SK-N-SH (cell line): ENCODE measurements around the gene ADIRF. TPM values are rescaled to one million over a fixed set of nuclear protein-coding genes. Genes with fewer than 3 reads are reported as not detected.
"Not testable (repeated sequence)": the region's sequence is repeated elsewhere in the genome, so short reads cannot be mapped to it uniquely, and the experiment has no call there.

Experiments
- CTCF ChIA-PET: fragments of 300-600, 350-600 bp; formaldehyde crosslinking; extraction: SDS; loops from one replicate; lab custom pipeline; 2021; lab: Yijun Ruan, JAX
- POLR2A ChIA-PET: fragments of 350-600 bp; sonication (Branson Sonifier 250); formaldehyde crosslinking; extraction: SDS; loops from one replicate; lab custom pipeline; 2020; ENCODE audit warnings: antibody characterized with exemption, inconsistent platforms; lab: Yijun Ruan, JAX
- DNase-seq: peaks from one replicate; pipeline ENCODE4 v3.0.0; 2012
- H2AFZ ChIP-seq: fragments of 200-600 bp; sonication (generic); 2 replicates; pipeline ENCODE4 v1.8.1; 2016; ENCODE audit warnings: antibody characterized with exemption, mild to moderate bottlenecking, low read depth
- H3F3A ChIP-seq: fragments of 200-600 bp; sonication (generic); replicated peaks from 2 replicates; pipeline ENCODE3; 2016; ENCODE audit warnings: antibody characterized with exemption, mild to moderate bottlenecking; ENCODE audit not compliant: insufficient read depth
- H3K27ac ChIP-seq, 2 experiments: fragments of 200-500 bp in 1 of 2; fragments of 200-600 bp in 1 of 2; sonication (Bioruptor generic) in 1 of 2; sonication (generic), shearing (Covaris generic) in 1 of 2; 2 replicates each; pipeline versions ENCODE4 v1.5.1 to v1.6.1; 2014 to 2016; ENCODE audit warnings: low read depth in 2 of 2, inconsistent platforms in 1 of 2, low read length in 1 of 2, mild to moderate bottlenecking in 1 of 2, mixed read lengths in 1 of 2
- H3K27me3 ChIP-seq: fragments of 200-600 bp; sonication (generic), shearing (Covaris generic); 2 replicates; pipeline ENCODE4 v1.6.1; 2016; ENCODE audit warnings: mixed run types; ENCODE audit not compliant: insufficient read depth
- H3K36me3 ChIP-seq, 2 experiments: fragments of 200-500 bp in 1 of 2; fragments of 200-600 bp in 1 of 2; sonication (Bioruptor generic) in 1 of 2; sonication (generic) in 1 of 2; replicated peaks in 1 of 2; 2 replicates each; pipeline versions ENCODE3 to v1.5.1; 2014 to 2016; ENCODE audit warnings: low read length in 1 of 2, mild to moderate bottlenecking in 1 of 2; ENCODE audit not compliant: insufficient read depth in 2 of 2, control insufficient read depth in 1 of 2
- H3K4me1 ChIP-seq, 2 experiments: fragments of 200-500 bp in 1 of 2; fragments of 200-600 bp in 1 of 2; sonication (Bioruptor generic) in 1 of 2; sonication (generic), shearing (Covaris generic) in 1 of 2; 2 replicates each; pipeline versions ENCODE4 v1.5.1 to v1.6.1; 2014 to 2016; ENCODE audit warnings: low read depth in 1 of 2, low read length in 1 of 2, mixed run types in 1 of 2; ENCODE audit not compliant: insufficient read depth in 2 of 2, control insufficient read depth in 1 of 2
- H3K4me2 ChIP-seq: fragments of 200-600 bp; sonication (generic), shearing (Covaris generic); 2 replicates; pipeline ENCODE4 v1.6.1; 2017; ENCODE audit warnings: mixed run types
- H3K4me3 ChIP-seq, 2 experiments: fragments of 200-500 bp in 1 of 2; fragments of 200-600 bp in 1 of 2; sonication (Bioruptor generic) in 1 of 2; sonication (generic), shearing (Covaris generic) in 1 of 2; 2 replicates each; pipeline versions ENCODE4 v1.5.1 to v1.8.1; 2014 to 2016; ENCODE audit warnings: low read depth in 2 of 2, inconsistent platforms in 1 of 2, low read length in 1 of 2, mild to moderate bottlenecking in 1 of 2, mixed read lengths in 1 of 2, moderate library complexity in 1 of 2
- H3K79me2 ChIP-seq: fragments of 200-600 bp; sonication (generic); 2 replicates; pipeline ENCODE4 v1.8.1; 2017; ENCODE audit warnings: mild to moderate bottlenecking; ENCODE audit not compliant: insufficient read depth
- H3K9ac ChIP-seq: fragments of 200-600 bp; sonication (generic); 2 replicates; pipeline ENCODE4 v1.6.1; 2017; ENCODE audit warnings: mixed run types
- H3K9me2 ChIP-seq: fragments of 200-600 bp; sonication (generic); 2 replicates; pipeline ENCODE4 v1.6.1; 2017; ENCODE audit warnings: mixed run types
- H3K9me3 ChIP-seq: fragments of 200-600 bp; sonication (generic); 2 replicates; pipeline ENCODE4 v1.6.1; 2017; ENCODE audit warnings: mixed run types, mild to moderate bottlenecking, moderate library complexity
- H4K20me1 ChIP-seq: fragments of 200-600 bp; sonication (generic); 2 replicates; pipeline ENCODE4 v1.6.1; 2017; ENCODE audit warnings: mild to moderate bottlenecking, mixed run types; ENCODE audit not compliant: insufficient read depth
- CTCF ChIP-seq: fragments of 200-600 bp; sonication (generic); IDR thresholded peaks from 2 replicates; pipeline ENCODE4 v1.6.1; 2017; ENCODE audit warnings: antibody characterized with exemption, mild to moderate bottlenecking, moderate library complexity
- ELF1 ChIP-seq: IDR thresholded peaks from 2 replicates; pipeline ENCODE4 v1.4.0; 2012
- FOXM1 ChIP-seq: IDR thresholded peaks from 2 replicates; pipeline ENCODE4 v1.4.0; 2012; ENCODE audit warnings: low read depth, mild to moderate bottlenecking
- MAX ChIP-seq: IDR thresholded peaks from 2 replicates; pipeline ENCODE4 v1.4.0; 2012; ENCODE audit warnings: low read depth
- MEF2A ChIP-seq: IDR thresholded peaks from 2 replicates; pipeline ENCODE4 v1.4.0; 2012; ENCODE audit warnings: low read depth, borderline replicate concordance
- RCOR1 ChIP-seq: fragments of 150-350 bp; IDR thresholded peaks from 2 replicates; pipeline ENCODE4 v1.6.1; 2017; ENCODE audit warnings: antibody characterized with exemption, low read length
- REST ChIP-seq: IDR thresholded peaks from 2 replicates; pipeline ENCODE4 v1.6.1; 2012; ENCODE audit warnings: mild to moderate bottlenecking, low read depth, low read length, moderate library complexity
- RFX5 ChIP-seq: IDR thresholded peaks from 2 replicates; pipeline ENCODE4 v1.6.1; 2012; ENCODE audit warnings: mild to moderate bottlenecking, improper control_type of control experiment, low read length
- TAF1 ChIP-seq: IDR thresholded peaks from 2 replicates; pipeline ENCODE4 v1.6.1; 2012; ENCODE audit warnings: low read depth, mild to moderate bottlenecking, low read length, moderate library complexity, borderline replicate concordance
- USF2 ChIP-seq: fragments of 150-350 bp; IDR thresholded peaks from 2 replicates; pipeline ENCODE4 v1.6.1; 2017; ENCODE audit warnings: antibody characterized with exemption, low read length, low read depth, borderline replicate concordance
- WGBS: methylation state at CpG from one replicate; pipeline ENCODE4 v1.1.6; 2017; ENCODE audit warnings: low lambda C conversion rate; 5-methylcytosine and 5-hydroxymethylcytosine counted together
- polyA plus RNA-seq, 3 experiments: library from polyadenylated mRNA; depleted of rRNA; stranded (reverse); fragments of >200 nt; gene quantifications; 2 replicates each; pipeline ENCODE4 v1.2.3, GENCODE V29; 2012

Gene ADIRF
- polyA plus RNA-seq, 1 of the 3 experiments (the other 2 are of a cell fraction), result not detected

- H4K20me1 ChIP-seq, result no peaks in the 10 kb centered on the region
- no peak overlapping the region for H3K4me2 ChIP-seq
- peaks cover 0 to 8% of the 10 kb centered on the region in 2 experiments; a peak in 1 of 4 replicates for H3K4me1 ChIP-seq
- H3K9ac ChIP-seq, result no peak overlapping the region
- no peaks in the 10 kb centered on the region for H3K79me2 ChIP-seq
- H3F3A ChIP-seq, result no peaks in the 10 kb centered on the region
- DNase-seq, result no peak
- H3K27ac ChIP-seq, result no peak overlapping the region
- H3K4me3 ChIP-seq, result no peak overlapping the region
- H2AFZ ChIP-seq, result no peak overlapping the region
- POLR2A ChIA-PET, result no interaction called here
- H3K36me3 ChIP-seq, result no peaks in the 10 kb centered on the region
- H3K9me3 ChIP-seq, result no peaks in the 10 kb centered on the region
- no peaks in the 10 kb centered on the region for H3K27me3 ChIP-seq
- CTCF ChIA-PET, result no interaction called here
- H3K9me2 ChIP-seq, result no peaks in the 10 kb centered on the region
- TF ChIP-seq MAX, result no peak
- no peak for TF ChIP-seq ELF1
- TF ChIP-seq RFX5, result no peak
- no peak for TF ChIP-seq REST
- TF ChIP-seq RCOR1, result no peak
- TF ChIP-seq FOXM1, result no peak
These were observed 17.0 kb upstream of the ADIRF start for GRCh38 chr10:86951184-86951761.

GRCh38 chr10:86952106-86952505 is 16.2 kb upstream of the ADIRF start:
- no peaks in the 10 kb centered on the region for H3F3A ChIP-seq
- DNase-seq, result no peak
- ChIA-PET CTCF (interaction anchor here (1.7 kb wide), 1 partner anchor 15 kb away, joined by 3 read pairs; no protein-coding TSS in a partner anchor), POLR2A (no interaction called here)
- no peaks in the 10 kb centered on the region for H3K36me3 ChIP-seq
- no peak overlapping the region for H2AFZ ChIP-seq
- TF ChIP-seq REST (no peak), MEF2A (no peak), TAF1 (no peak), CTCF (no peak), USF2 (no peak)
- H3K9me2 ChIP-seq, result no peaks in the 10 kb centered on the region
- no peaks in the 10 kb centered on the region for H4K20me1 ChIP-seq
- no peak overlapping the region for H3K4me3 ChIP-seq
- no peaks in the 10 kb centered on the region for H3K27me3 ChIP-seq
- no peak overlapping the region for H3K27ac ChIP-seq
- no peak overlapping the region for H3K4me2 ChIP-seq
- no peaks in the 10 kb centered on the region for H3K9me3 ChIP-seq
- whole genome bisulfite sequencing, result 75% methylated on average over 7 of the region's 7 CpGs
- H3K79me2 ChIP-seq, result no peaks in the 10 kb centered on the region
- H3K4me1 ChIP-seq, result peaks cover 0 to 6% of the 10 kb centered on the region in 2 experiments; a peak in 1 of 4 replicates
- H3K9ac ChIP-seq, result no peak overlapping the region

GRCh38 chr10:86952697-86953096 is 15.6 kb upstream of the ADIRF start:
- H2AFZ ChIP-seq, H3F3A ChIP-seq, H4K20me1 ChIP-seq, H3K79me2 ChIP-seq, H3K9me3 ChIP-seq, DNase-seq, H3K9me2 ChIP-seq, H3K27me3 ChIP-seq, H3K27ac ChIP-seq, H3K9ac ChIP-seq, POLR2A ChIA-PET, H3K36me3 ChIP-seq, H3K4me2 ChIP-seq, H3K4me3 ChIP-seq, H3K4me1 ChIP-seq: not testable (repeated sequence)
- CTCF ChIA-PET, result interaction anchor here (1.7 kb wide), 1 partner anchor 14 kb away, joined by 3 read pairs; no protein-coding TSS in a partner anchor
- 62% methylated on average over 10 of the region's 10 CpGs for WGBS
